GM12874 (cell line): Measurements from ENCODE around the gene PDCD1.

Experiments used
- TF ChIP-seq, protein P1 (sequence below): IDR thresholded peaks from 2 replicates; pipeline ENCODE4 v1.5.1; 2011; ENCODE audit warnings: low read depth, mild to moderate bottlenecking, control low read depth, low read length, moderate library complexity; ENCODE audit not compliant: insufficient read depth

PDCD1 gene

DNA sequence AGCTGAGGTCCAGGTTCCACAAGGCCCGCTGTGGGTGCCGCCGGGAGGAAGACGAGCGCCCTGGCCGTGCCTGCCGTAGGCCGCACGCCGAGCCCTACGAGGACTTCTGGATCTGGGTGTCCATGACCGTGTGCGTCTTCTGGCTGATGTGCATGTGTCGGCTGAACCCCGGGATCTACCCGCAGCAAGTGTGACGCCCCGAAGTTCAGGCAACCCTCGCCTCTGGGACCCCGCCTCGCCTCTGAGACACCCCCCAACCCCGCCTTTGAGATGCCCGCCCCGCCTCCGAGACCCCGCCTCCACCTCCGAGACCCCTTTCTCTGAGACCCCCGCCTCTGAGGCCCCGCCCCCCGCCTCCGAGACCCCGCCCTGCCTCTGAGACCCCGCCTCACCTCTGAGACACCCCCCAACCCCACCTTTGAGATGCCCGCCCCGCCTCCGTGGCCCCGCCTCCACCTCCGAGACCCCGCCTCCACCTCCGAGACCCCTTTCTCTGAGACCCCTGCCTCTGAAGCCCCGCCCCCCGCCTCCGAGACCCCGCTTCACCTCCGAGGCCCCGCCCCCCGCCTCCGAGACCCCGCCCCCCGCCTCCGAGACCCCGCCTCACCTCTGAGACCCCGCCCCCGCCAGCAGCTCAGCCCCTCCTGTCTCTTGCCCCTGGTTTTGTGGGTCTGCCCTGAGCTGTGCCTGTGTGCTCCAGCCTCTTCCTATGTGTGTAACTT is 14.5 kb upstream of the PDCD1 start:
- TF ChIP-seq, protein P1, sequence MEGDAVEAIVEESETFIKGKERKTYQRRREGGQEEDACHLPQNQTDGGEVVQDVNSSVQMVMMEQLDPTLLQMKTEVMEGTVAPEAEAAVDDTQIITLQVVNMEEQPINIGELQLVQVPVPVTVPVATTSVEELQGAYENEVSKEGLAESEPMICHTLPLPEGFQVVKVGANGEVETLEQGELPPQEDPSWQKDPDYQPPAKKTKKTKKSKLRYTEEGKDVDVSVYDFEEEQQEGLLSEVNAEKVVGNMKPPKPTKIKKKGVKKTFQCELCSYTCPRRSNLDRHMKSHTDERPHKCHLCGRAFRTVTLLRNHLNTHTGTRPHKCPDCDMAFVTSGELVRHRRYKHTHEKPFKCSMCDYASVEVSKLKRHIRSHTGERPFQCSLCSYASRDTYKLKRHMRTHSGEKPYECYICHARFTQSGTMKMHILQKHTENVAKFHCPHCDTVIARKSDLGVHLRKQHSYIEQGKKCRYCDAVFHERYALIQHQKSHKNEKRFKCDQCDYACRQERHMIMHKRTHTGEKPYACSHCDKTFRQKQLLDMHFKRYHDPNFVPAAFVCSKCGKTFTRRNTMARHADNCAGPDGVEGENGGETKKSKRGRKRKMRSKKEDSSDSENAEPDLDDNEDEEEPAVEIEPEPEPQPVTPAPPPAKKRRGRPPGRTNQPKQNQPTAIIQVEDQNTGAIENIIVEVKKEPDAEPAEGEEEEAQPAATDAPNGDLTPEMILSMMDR, result no peak

DNA sequence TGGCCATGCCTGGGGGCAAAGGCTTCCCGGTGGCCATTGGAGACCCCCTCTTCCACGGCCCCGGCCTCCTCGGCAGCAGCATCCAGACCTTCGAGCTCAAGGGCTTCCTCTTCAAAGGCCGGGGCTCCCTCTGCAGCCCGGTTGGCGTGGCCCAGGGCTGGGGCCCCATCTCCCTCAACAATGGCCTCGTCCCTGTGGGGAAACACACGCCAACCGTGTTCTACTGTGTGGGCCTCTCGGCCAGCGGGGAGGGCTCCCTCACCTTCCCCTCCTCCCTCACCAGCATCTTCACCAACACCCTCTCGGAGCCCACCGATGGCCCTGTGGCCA is 13.6 kb upstream of the PDCD1 start:
- TF ChIP-seq, protein P1, result no peak

DNA sequence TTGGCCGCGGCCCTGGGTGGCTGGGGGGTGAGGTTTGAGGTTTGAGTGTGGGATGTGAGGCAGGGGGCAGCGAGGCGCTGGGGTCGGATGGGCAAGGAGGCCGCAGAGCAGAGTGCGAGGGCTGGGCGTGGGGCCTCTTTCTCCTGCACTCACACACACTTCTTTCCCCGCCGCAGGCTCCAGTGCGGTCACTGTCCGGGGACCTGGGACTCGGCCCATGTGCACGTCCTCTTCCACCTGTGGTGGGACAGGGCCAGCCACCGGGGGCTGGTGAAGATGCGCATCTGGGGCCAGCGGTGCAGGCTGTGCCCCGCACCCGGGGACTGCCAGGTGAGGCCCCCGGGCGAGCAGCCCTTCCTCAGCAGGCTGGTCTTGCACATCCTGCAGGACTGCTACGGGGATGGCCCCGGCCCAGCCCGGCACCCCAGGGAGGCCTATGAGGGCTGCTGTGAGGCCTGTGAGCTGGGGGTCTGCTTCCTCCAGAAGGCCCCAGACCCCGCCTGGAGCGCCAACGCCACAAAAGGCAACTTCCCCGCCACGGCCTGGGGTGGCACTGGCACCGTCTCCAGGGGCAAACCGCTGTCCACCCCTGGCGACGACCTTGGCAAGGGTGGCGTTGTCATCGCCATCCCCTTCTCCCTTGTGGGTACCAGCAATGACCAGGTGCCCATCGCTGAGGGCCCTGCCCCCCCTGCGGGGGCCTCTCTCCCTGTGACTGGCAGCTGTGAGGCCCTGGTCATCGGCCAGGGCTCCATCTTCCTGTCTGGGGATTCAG is 13.0 kb upstream of the PDCD1 start:
- TF ChIP-seq, protein P1, result no peak

DNA sequence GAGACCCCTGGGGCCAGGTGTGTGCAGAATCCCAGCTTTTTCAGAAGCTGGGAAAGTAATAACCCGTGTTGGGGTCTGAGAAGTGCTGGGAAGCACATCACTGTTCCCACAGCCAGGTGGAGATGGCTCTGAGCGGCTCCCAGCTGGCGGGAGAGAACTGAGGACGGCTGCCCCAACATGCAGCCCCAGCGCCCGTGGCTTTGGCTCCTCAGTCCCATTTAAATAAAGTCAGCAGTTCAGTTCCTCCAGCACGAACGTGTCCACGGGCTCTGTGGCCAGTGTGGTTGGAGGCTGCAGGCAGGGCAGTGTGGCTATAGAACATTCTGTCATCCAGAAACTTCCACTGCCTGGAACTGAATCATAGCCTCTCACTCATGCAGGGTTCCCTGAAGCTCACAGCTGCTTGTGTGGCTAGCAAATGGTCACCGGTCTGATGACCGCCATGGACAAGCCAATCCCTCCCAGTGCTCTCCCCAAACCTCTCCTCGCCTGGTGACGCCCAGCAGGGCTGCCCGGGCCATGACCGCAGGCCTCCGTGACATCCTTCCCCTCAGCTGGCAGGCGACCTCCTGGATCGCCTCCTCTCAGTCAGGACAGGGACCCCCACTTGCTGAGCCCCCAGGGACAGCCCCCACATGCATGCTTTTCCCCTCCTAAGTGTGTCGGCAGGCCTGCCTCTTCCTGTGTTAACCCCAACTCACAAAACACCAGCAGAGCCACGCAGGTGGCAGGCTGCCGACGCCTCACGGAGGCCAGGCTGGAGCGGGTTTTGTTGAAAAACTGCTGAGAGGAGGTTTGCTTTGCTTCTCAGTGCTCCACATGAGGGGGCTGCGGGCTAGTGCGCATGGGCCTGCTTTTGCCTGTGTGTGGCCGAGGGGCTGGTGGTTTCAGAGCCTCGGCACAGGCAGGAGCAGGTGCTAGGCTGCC is 12.2 kb upstream of the PDCD1 start:
- TF ChIP-seq, protein P1, result no peak

DNA sequence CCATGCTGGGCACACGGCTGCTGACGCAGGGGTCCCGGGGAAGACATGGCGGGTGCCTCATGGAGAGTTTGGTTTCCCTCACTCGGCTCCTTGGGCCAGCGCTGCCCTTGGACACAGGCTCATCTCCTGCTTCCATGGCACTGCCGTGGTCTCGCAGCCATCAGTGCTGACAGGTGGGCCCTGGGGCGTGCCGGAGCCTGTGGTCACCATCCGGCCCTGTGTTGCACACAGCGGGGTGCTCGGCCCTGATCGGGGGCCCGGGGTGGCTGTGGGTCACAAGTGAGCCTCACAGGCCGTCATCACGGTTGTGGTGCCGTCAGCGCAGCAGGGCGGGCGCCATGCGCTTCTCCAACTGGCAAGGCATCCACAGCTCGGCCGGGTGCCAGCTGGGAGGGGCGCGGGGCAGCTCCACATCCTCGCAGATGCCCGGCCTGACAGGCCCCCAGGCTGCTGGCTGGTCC is 11.4 kb upstream of the PDCD1 start:
- TF ChIP-seq, protein P1, result no peak

DNA sequence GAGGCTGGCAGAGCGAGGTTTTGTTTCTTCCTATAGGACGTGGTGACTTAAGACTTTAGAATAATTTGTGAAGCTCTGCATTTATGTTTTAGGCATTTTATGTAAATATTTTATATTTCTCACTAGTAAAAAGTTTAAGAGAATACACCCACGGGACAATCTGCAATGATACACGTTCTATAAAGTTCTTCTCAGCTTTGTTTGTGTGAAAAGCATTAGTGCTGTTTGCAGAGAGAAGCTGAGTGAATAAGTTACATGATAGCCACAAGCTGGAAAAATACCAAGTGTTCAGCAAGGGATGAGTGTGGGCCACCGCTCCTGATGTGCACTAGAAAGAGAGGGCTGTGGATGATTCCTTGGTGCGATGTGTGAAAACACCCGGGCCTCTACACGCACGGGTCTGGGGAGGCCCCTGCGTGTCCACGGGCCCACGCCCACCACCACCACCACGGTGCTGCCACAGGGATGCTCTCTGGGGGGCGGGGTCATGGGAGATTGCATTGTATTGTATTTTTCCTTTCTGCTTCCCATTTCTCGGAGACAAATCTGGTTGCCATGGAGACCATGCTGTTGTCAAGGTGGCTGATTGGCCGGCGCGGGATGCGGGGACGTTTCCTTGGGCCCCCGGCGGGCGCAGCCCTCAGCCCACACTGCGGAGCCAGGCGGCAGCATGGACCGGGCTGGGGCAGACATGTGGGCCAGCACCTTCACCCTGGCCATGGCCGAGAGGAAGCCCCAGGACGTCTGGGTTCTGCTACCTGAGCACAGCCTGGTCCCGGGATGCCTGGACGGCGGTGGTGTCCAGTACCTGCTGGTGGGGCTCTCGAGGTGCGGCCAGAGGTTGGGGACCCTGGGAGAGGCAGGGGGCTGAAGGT is 10.6 kb upstream of the PDCD1 start, which contains the start of gene RTP5:
TSS of gene RTP5 (plus strand) at position 643 of the 875 bp plus-strand sequence. CDS start at position 671, 28 bp downstream.
- TF ChIP-seq, protein P1, result no peak
